SH-SY5Y (cell line): ENCODE data around the gene ATP5ME.

Source experiments
- GATA2 ChIP-seq: IDR thresholded peaks from 2 replicates; pipeline ENCODE4 v1.6.1; 2011; ENCODE audit warnings: mild to moderate bottlenecking, low read depth, low read length
- GATA3 ChIP-seq: IDR thresholded peaks from 2 replicates; pipeline ENCODE4 v1.6.1; 2011; ENCODE audit warnings: low read depth, mild to moderate bottlenecking, low read length, moderate library complexity

- no peak for TF ChIP-seq GATA2
- TF ChIP-seq GATA3, result no peak
Observed at GRCh38 chr4:632196-632790, 41.8 kb downstream of the ATP5ME start.
